ENCODE measurements around the gene AFF3. TPM values are rescaled to one million over a fixed set of nuclear protein-coding genes. Genes with fewer than 3 reads are reported as not detected.
"Not testable (repeated sequence)": the region's sequence is repeated elsewhere in the genome, so short reads cannot be mapped to it uniquely, and the experiment has no call there.

AFF3 gene
- total RNA-seq, 1 experiment from 2014 or later: 0.07 TPM

- no peaks in the 10 kb centered on the region for H3K36me3 ChIP-seq (replicated peaks; ENCODE audit: control insufficient read depth, insufficient read depth, low read length)
- DNase-seq: no peak
- no peaks in the 10 kb centered on the region for H3K27me3 ChIP-seq (ENCODE audit: control insufficient read depth, insufficient read depth, low read length)
- no peak overlapping the region for H3K4me3 ChIP-seq (ENCODE audit: insufficient read depth, low read depth, low read length)
Measured at GRCh38 chr2:99679518-99679917, 462.9 kb downstream of the AFF3 start.

- H3K4me3 ChIP-seq (ENCODE audit: insufficient read depth, low read depth, low read length): no peak overlapping the region
- H3K27me3 ChIP-seq (ENCODE audit: control insufficient read depth, insufficient read depth, low read length): no peaks in the 10 kb centered on the region
- H3K36me3 ChIP-seq (replicated peaks; ENCODE audit: control insufficient read depth, insufficient read depth, low read length): no peaks in the 10 kb centered on the region
- DNase-seq: no peak
Measured at GRCh38 chr2:99678625-99679024, 463.8 kb downstream of the AFF3 start.

GRCh38 chr2:99677814-99678213, 464.6 kb downstream of the AFF3 start:
- Histone ChIP-seq H3K27me3 (ENCODE audit: control insufficient read depth, insufficient read depth, low read length) (no peaks in the 10 kb centered on the region), H3K36me3 (replicated peaks; ENCODE audit: control insufficient read depth, insufficient read depth, low read length) (no peaks in the 10 kb centered on the region), H3K4me3 (ENCODE audit: insufficient read depth, low read depth, low read length) (no peak overlapping the region)
- DNase-seq: no peak

- Histone ChIP-seq H3K36me3 (replicated peaks; ENCODE audit: control insufficient read depth, insufficient read depth, low read length) (no peaks in the 10 kb centered on the region), H3K4me3 (ENCODE audit: insufficient read depth, low read depth, low read length) (no peak overlapping the region), H3K27me3 (ENCODE audit: control insufficient read depth, insufficient read depth, low read length) (no peaks in the 10 kb centered on the region)
- DNase-seq: no peak
Measured at GRCh38 chr2:99675130-99675661, 467.2 kb downstream of the AFF3 start.

GRCh38 chr2:99674090-99674489, 468.3 kb downstream of the AFF3 start:
- Histone ChIP-seq H3K36me3 (replicated peaks; ENCODE audit: control insufficient read depth, insufficient read depth, low read length) (no peaks in the 10 kb centered on the region), H3K27me3 (ENCODE audit: control insufficient read depth, insufficient read depth, low read length) (no peaks in the 10 kb centered on the region), H3K4me3 (ENCODE audit: insufficient read depth, low read depth, low read length) (no peak overlapping the region)
- DNase-seq: no peak

DNA sequence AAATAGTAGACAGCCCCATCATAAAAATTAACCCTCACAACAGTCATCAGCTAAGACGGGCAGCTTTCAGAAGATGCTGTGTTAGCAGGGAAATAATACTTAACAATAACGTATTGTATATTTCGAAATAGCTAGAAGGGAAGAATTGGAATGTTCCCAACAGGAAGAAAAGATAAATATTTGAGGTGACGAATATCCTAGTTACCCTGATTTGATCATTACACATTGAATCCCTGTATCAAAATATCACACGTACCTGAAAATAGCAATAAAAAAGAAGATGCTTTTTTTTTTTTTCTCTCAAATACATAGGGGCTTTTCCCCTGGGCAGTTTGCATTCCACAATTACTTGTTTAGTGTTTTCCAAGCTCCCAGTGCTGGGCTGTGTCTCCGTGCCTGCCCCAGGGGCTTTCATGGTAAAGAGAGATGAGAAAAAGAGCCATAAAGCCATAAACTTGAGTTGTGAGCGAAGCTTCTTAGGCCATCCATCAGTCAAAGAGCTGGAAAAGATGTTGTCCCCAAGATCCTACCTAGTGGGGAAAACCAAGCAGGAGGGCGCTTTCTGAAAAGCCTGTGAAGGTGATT, 469.5 kb downstream of the AFF3 start:
- no peaks in the 10 kb centered on the region for H3K27me3 ChIP-seq (ENCODE audit: control insufficient read depth, insufficient read depth, low read length)
- DNase-seq: no peak
- H3K4me3 ChIP-seq (ENCODE audit: insufficient read depth, low read depth, low read length): no peak overlapping the region
- no peaks in the 10 kb centered on the region for H3K36me3 ChIP-seq (replicated peaks; ENCODE audit: control insufficient read depth, insufficient read depth, low read length)

GRCh38 chr2:99670768-99671734, 471.3 kb downstream of the AFF3 start:
- DNase-seq: no peak
- H3K4me3 ChIP-seq (ENCODE audit: insufficient read depth, low read depth, low read length): no peak overlapping the region
- no peaks in the 10 kb centered on the region for H3K27me3 ChIP-seq (ENCODE audit: control insufficient read depth, insufficient read depth, low read length)
- H3K36me3 ChIP-seq (replicated peaks; ENCODE audit: control insufficient read depth, insufficient read depth, low read length): no peaks in the 10 kb centered on the region

DNA sequence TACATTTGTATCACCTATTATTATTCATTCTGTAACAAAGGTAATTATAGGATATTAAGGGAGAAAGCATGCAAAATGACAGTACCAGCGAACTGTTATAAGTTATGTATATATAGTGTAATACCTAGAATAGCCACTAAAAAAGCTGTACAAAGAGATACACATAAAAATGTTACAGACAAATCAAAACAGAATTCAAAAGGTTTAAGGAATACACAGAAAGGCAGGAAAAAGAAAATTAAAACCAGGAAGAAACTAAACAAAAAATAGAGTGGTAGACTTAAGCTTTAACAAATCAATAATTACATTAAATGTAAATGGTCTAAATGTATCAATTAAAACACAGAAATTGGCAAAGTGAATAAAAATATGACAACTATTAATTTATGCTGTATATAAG, 476.1 kb downstream of the AFF3 start:
- no peaks in the 10 kb centered on the region for H3K36me3 ChIP-seq (replicated peaks; ENCODE audit: control insufficient read depth, insufficient read depth, low read length)
- DNase-seq: no peak
- H3K4me3 ChIP-seq (ENCODE audit: insufficient read depth, low read depth, low read length): no peak overlapping the region
- H3K27me3 ChIP-seq (ENCODE audit: control insufficient read depth, insufficient read depth, low read length): no peaks in the 10 kb centered on the region

- H3K4me3 ChIP-seq (ENCODE audit: insufficient read depth, low read depth, low read length): no peak overlapping the region
- no peaks in the 10 kb centered on the region for H3K27me3 ChIP-seq (ENCODE audit: control insufficient read depth, insufficient read depth, low read length)
- no peak for DNase-seq
- no peaks in the 10 kb centered on the region for H3K36me3 ChIP-seq (replicated peaks; ENCODE audit: control insufficient read depth, insufficient read depth, low read length)
Measured at GRCh38 chr2:99663641-99664040, 478.7 kb downstream of the AFF3 start.

- H3K36me3 ChIP-seq (replicated peaks; ENCODE audit: control insufficient read depth, insufficient read depth, low read length): no peaks in the 10 kb centered on the region
- no peak for DNase-seq
- H3K4me3 ChIP-seq (ENCODE audit: insufficient read depth, low read depth, low read length): no peak overlapping the region
- no peaks in the 10 kb centered on the region for H3K27me3 ChIP-seq (ENCODE audit: control insufficient read depth, insufficient read depth, low read length)
Measured at GRCh38 chr2:99662761-99663341, 479.5 kb downstream of the AFF3 start.

- not testable (repeated sequence) for DNase-seq; H3K4me3 ChIP-seq (ENCODE audit: insufficient read depth, low read depth, low read length); H3K27me3 ChIP-seq (ENCODE audit: control insufficient read depth, insufficient read depth, low read length); H3K36me3 ChIP-seq (replicated peaks; ENCODE audit: control insufficient read depth, insufficient read depth, low read length)
Measured at GRCh38 chr2:99661761-99662160, 480.6 kb downstream of the AFF3 start.

DNA sequence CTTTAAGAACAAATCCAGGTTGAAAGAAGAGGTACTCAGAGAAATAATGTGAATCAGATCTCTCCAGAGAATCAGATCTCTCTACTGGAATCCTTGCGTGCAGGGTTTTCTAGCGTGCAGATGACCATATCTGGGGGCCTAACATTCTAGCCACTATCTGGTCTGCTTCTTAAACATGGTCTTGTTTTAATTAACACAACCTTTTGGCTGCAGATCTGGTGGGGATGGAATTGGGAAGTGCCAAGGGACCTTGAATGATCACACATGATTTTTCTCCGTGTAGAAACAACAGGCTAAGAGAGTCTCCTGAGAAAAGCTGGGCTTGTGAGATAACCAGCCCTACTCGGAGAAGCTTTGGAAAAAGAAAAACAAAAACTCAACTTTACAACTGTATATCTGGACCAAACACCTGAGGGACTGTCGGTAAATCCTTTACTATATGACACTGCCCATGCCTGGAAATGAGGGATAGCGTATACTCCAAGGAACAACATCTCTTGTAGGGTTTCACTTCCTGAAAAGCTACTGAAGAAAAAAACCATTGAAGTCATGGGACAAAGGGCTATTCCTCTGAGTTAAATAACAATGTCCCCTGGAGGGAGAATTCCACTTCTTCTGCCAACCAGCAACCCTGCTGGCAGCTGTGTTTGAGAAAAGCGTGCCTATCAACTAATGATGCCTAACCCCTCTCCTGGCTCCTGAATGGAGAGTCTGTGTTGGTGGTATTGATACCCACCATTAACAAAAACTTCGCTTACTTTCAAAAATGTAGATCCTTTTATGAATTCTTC, 481.6 kb downstream of the AFF3 start:
- H3K4me3 ChIP-seq (ENCODE audit: insufficient read depth, low read depth, low read length): no peak overlapping the region
- no peak for DNase-seq
- H3K27me3 ChIP-seq (ENCODE audit: control insufficient read depth, insufficient read depth, low read length): no peaks in the 10 kb centered on the region
- H3K36me3 ChIP-seq (replicated peaks; ENCODE audit: control insufficient read depth, insufficient read depth, low read length): no peaks in the 10 kb centered on the region

GRCh38 chr2:99659874-99660273, 482.5 kb downstream of the AFF3 start:
- H3K27me3 ChIP-seq (ENCODE audit: control insufficient read depth, insufficient read depth, low read length): no peaks in the 10 kb centered on the region
- no peak overlapping the region for H3K4me3 ChIP-seq (ENCODE audit: insufficient read depth, low read depth, low read length)
- H3K36me3 ChIP-seq (replicated peaks; ENCODE audit: control insufficient read depth, insufficient read depth, low read length): no peaks in the 10 kb centered on the region
- DNase-seq: no peak

DNA sequence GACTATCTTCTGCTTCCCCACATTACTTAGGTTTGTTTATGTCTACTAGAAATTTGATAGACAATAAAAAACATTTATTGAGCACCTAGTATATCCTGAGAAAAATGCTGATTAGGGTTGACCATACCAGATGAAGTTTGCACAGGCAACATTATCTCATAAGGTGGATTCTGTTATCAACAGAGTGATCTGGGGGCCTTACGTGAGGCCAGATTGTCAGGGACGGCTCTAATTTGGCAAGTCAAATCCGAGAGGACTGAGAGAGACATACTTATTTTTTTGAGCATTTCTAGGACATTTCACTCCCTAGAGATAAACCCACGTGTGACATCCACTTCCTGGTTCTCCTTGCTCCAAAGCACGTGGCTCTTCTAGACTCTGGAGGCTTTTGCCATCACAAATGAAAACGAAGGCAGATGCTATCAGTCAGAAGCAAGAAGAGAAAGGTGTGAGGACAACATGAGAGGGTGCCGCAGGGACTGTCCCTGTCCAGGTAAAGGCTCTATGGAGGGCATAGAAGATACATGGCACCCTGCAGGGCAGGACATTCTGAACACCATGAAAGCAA, 484.6 kb downstream of the AFF3 start:
- Histone ChIP-seq H3K27me3 (ENCODE audit: control insufficient read depth, insufficient read depth, low read length) (no peaks in the 10 kb centered on the region), H3K36me3 (replicated peaks; ENCODE audit: control insufficient read depth, insufficient read depth, low read length) (no peaks in the 10 kb centered on the region), H3K4me3 (ENCODE audit: insufficient read depth, low read depth, low read length) (no peak overlapping the region)
- no peak for DNase-seq

All from H7 (cell line).